Measurements from ENCODE around the gene PYGO2. TPM values are rescaled to one million over a fixed set of nuclear protein-coding genes. Genes with fewer than 3 reads are reported as not detected.

PYGO2 gene
- total RNA-seq, 3 donors from 2014 or later (not counting 1 experiment from before 2014, with no cell fraction given), result 21.6 to 32.1 (median 27.5) TPM

DNA sequence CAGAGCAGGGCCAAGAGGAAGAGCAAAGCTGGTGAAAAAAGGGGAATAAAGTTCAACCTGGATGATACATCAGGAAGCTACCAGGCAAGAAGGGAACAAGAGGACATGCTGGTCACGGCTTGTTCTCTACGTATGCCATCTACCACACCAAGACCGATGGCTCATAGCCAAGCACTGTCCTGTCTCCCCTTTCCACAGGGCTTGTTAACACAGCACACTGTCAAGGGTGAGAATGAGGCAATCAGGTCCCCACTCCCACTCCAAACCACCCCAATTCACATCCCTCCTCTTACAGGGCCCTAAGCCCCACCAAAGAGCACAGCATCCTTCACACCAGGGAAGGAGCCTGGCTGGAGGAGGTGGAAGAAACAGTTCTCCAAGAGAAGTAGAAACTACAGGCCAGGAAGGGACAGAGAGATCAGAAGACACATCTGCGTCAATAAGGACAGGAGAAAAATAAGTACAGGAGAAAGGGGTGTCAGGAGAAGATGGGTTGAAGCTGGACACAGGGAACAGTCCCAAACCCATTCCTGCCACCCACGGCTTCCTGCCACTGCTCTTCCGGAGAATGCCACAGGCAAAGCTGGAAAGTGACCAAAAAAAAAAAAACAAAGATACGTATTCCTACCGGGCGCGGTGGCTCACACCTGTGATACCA is 9.9 kb upstream of the PYGO2 start:
- H3K27me3 Mint-ChIP-seq (ENCODE audit: low read depth in 2 of 2), result no peaks in the 10 kb centered on the region
- H3K36me3 Mint-ChIP-seq, result no peaks in the 10 kb centered on the region
- peaks cover 20 to 37% of the 10 kb centered on the region in 2 donors for H3K4me1 Mint-ChIP-seq
- TF ChIP-seq, protein P1, sequence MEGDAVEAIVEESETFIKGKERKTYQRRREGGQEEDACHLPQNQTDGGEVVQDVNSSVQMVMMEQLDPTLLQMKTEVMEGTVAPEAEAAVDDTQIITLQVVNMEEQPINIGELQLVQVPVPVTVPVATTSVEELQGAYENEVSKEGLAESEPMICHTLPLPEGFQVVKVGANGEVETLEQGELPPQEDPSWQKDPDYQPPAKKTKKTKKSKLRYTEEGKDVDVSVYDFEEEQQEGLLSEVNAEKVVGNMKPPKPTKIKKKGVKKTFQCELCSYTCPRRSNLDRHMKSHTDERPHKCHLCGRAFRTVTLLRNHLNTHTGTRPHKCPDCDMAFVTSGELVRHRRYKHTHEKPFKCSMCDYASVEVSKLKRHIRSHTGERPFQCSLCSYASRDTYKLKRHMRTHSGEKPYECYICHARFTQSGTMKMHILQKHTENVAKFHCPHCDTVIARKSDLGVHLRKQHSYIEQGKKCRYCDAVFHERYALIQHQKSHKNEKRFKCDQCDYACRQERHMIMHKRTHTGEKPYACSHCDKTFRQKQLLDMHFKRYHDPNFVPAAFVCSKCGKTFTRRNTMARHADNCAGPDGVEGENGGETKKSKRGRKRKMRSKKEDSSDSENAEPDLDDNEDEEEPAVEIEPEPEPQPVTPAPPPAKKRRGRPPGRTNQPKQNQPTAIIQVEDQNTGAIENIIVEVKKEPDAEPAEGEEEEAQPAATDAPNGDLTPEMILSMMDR (IDR thresholded peaks at IDR 0.05), result no peak
- Histone ChIP-seq H3K27ac (ENCODE audit: low read length) (no peak overlapping the region), H3K4me3 (ENCODE audit: low read length) (no peak overlapping the region), H3K4me1 (ENCODE audit: control insufficient read depth, insufficient read depth, low read length) (peaks cover 43% of the 10 kb centered on the region), H3K36me3 (ENCODE audit: control insufficient read depth, insufficient read depth, low read length) (peaks cover 22% of the 10 kb centered on the region), H3K9me3 (ENCODE audit: control insufficient read depth, insufficient read depth, low read length) (no peaks in the 10 kb centered on the region), H3K27me3 (ENCODE audit: control insufficient read depth, insufficient read depth, low read length) (no peaks in the 10 kb centered on the region)
- no peak for ATAC-seq
- intact Hi-C loops (cut with micrococcal nuclease), result loop anchor here (5.0 kb wide), 2 partner anchors 34 to 91 kb away; partner anchors contain the start of genes EFNA4 and PMVK
- H3K9me3 Mint-ChIP-seq, result no peaks in the 10 kb centered on the region
- H3K27ac Mint-ChIP-seq, result peak overlapping the region in 1 of 2 donors; percentile 67
- H3K4me3 Mint-ChIP-seq, result peak overlapping the region; percentile 49
- no peak for DNase-seq
- 89% methylated on average over 10 of the region's 10 CpGs for WGBS (ENCODE audit: insufficient coverage)

DNA sequence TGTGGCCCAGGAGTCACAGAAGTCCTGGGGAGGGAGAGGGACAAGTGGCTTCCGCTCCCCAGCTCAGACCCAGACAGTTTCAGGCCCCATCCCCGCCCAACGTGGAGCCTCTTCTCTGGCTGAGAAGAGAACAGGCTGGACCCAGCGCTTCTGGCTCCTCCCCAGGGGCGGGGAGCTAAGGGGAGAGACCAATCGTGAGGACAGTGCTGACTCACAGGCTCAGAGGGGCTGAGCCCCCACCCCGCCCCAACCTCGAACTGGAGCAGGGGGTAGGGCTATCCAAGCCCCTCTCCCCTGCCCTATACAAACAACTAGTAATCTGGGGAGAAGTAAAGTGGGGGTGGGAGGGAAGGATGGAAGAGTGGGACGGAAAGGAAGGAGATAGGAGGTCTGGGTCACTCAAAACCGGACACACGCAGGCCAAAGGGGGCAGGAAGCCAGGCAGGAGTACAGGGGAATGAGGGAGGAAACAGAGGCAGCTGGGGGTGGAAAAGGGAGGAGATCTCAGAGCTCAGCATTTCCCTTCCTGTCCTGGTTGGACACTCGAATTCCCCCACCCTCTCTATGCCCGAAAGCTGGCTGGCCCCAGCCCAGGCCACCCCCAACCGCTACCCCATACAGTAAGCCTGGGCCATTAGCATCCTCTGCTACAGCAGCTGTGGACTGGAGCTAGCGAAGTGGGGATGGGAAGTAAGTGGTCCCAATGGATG is 9.2 kb upstream of the PYGO2 start, which contains the start of gene SHC1:
TSS of gene SHC1 (minus strand) at position 117 of the 710 bp plus-strand sequence. CDS start 221 bp downstream, outside the sequence.
- DNase-seq, result no peak
- TF ChIP-seq, protein P1 (IDR thresholded peaks at IDR 0.05), result no peak
- no peak for ATAC-seq
- H3K27ac ChIP-seq (ENCODE audit: low read length), result no peak within 1 kb of the TSS
- WGBS (ENCODE audit: insufficient coverage), result 41% methylated on average over 10 of the region's 15 CpGs
- H3K9me3 ChIP-seq (ENCODE audit: control insufficient read depth, insufficient read depth, low read length), result no peaks in the 10 kb centered on the region
- Mint-ChIP-seq H3K36me3 (no peaks in the 10 kb centered on the region), H3K9me3 (no peaks in the 10 kb centered on the region), H3K4me1 (peaks cover 20 to 37% of the 10 kb centered on the region in 2 donors), H3K27ac (peak within 1 kb of the TSS in 1 of 2 donors; percentile 67), H3K27me3 (ENCODE audit: low read depth in 2 of 2) (no peaks in the 10 kb centered on the region), H3K4me3 (peak within 1 kb of the TSS; percentile 49)
- H3K27me3 ChIP-seq (ENCODE audit: control insufficient read depth, insufficient read depth, low read length), result no peaks in the 10 kb centered on the region
- H3K4me3 ChIP-seq (ENCODE audit: low read length), result no peak within 1 kb of the TSS
- peaks cover 36% of the 10 kb centered on the region for H3K4me1 ChIP-seq (ENCODE audit: control insufficient read depth, insufficient read depth, low read length)
- intact Hi-C loops (cut with micrococcal nuclease), result loop anchor here (5.0 kb wide), 2 partner anchors 33 to 92 kb away; partner anchors contain the start of genes EFNA4 and PMVK
- H3K36me3 ChIP-seq (ENCODE audit: control insufficient read depth, insufficient read depth, low read length), result peaks cover 29% of the 10 kb centered on the region

DNA sequence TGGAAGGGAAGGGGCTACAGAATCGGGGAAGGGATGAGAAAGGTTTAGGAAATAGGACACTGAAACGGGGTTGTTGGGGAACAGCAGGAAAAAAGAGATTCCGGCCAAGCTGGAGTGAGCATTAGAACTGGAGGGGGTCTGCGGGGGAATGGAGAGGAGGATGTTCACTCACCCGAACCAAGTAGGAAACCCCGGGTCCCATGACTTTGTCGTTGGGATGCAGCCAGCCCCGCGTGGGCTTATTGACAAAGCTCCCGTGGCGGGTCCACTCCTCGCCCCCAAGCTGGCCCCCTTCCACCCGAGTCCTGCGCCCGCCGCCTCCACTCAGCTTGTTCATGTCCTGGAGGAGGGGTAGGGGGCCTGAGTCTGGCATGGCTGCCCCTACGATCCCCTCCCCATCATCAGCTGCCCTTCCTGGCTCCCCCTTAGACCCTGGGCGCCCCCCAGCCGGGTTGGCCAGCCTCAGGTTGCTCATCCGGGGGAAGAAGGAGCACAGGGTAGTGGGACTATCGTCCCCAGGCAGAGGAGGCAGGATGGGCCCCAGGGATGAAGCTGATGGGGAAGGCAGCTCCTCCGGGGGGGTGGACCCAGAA is 8.4 kb upstream of the PYGO2 start:
- WGBS (ENCODE audit: insufficient coverage), result 70% methylated on average over 18 of the region's 22 CpGs

More for the DNA sequence above, 8.4 kb upstream of the PYGO2 start:
- Histone ChIP-seq H3K27me3 (ENCODE audit: control insufficient read depth, insufficient read depth, low read length) (no peaks in the 10 kb centered on the region), H3K36me3 (ENCODE audit: control insufficient read depth, insufficient read depth, low read length) (peaks cover 35% of the 10 kb centered on the region), H3K4me3 (ENCODE audit: low read length) (no peak overlapping the region), H3K4me1 (ENCODE audit: control insufficient read depth, insufficient read depth, low read length) (peaks cover 33% of the 10 kb centered on the region), H3K27ac (ENCODE audit: low read length) (no peak overlapping the region), H3K9me3 (ENCODE audit: control insufficient read depth, insufficient read depth, low read length) (no peaks in the 10 kb centered on the region)
- H3K27ac Mint-ChIP-seq, result peak overlapping the region in 1 of 2 donors; percentile 67
- H3K9me3 Mint-ChIP-seq, result no peaks in the 10 kb centered on the region
- no peak for ATAC-seq
- DNase-seq, result no peak
- H3K4me3 Mint-ChIP-seq, result no peak overlapping the region
- peaks cover 20 to 41% of the 10 kb centered on the region in 2 donors for H3K4me1 Mint-ChIP-seq
- TF ChIP-seq, protein P1 (IDR thresholded peaks at IDR 0.05), result no peak
- H3K36me3 Mint-ChIP-seq, result no peaks in the 10 kb centered on the region
- intact Hi-C loops (cut with micrococcal nuclease), result loop anchor here (5.0 kb wide), 2 partner anchors 33 to 92 kb away; partner anchors contain the start of genes EFNA4 and PMVK
- H3K27me3 Mint-ChIP-seq (ENCODE audit: low read depth in 2 of 2), result no peaks in the 10 kb centered on the region

Measured in natural killer cell (primary cell).